GM19035 (cell line): Measurements from ENCODE around the gene DAGLB.
A peak's percentile ranks its signal among the peaks of the same experiment; 100 is the strongest.
"Not testable (repeated sequence)": the region's sequence is repeated elsewhere in the genome, so short reads cannot be mapped to it uniquely, and the experiment has no call there.

Experiments
- ATAC-seq: cut with Tn5 transposase; IDR thresholded peaks from one replicate; pipeline ENCODE4 v1.9.1; 2021; ENCODE audit not compliant: unreplicated experiment

The DAGLB gene

GRCh38 chr7:6447581-6448199 lies at the start of gene DAGLB:
TSS of gene DAGLB (minus strand) at chr7:6447954. CDS start at chr7:6447842, 112 bp downstream.
- peak; percentile 85 for ATAC-seq

- ATAC-seq: no peak
These were observed 49.8 kb upstream of the DAGLB start for GRCh38 chr7:6497637-6497905.

- no peak for ATAC-seq
These were observed 49.3 kb upstream of the DAGLB start for GRCh38 chr7:6496842-6497636.

- ATAC-seq: no peak
These were observed 48.0 kb upstream of the DAGLB start for GRCh38 chr7:6495597-6496262.

- ATAC-seq: no peak
These were observed 46.6 kb upstream of the DAGLB start for GRCh38 chr7:6494365-6494764.

GRCh38 chr7:6491194-6491593 lies 43.4 kb upstream of the DAGLB start:
- no peak for ATAC-seq

- no peak for ATAC-seq
These were observed 41.9 kb upstream of the DAGLB start for GRCh38 chr7:6489612-6490011.

- no peak for ATAC-seq
These were observed 39.4 kb upstream of the DAGLB start for GRCh38 chr7:6487184-6487545.

- no peak for ATAC-seq
These were observed 38.9 kb upstream of the DAGLB start for GRCh38 chr7:6486438-6487183.

- ATAC-seq: no peak
These were observed 35.0 kb upstream of the DAGLB start for GRCh38 chr7:6482743-6483119.

- no peak for ATAC-seq
These were observed 34.6 kb upstream of the DAGLB start for GRCh38 chr7:6482307-6482706.

GRCh38 chr7:6481445-6481844 lies 33.7 kb upstream of the DAGLB start:
- no peak for ATAC-seq

- no peak for ATAC-seq
These were observed 32.5 kb upstream of the DAGLB start for GRCh38 chr7:6480323-6480660.

- no peak for ATAC-seq
These were observed 31.3 kb upstream of the DAGLB start for GRCh38 chr7:6479067-6479466.

- no peak for ATAC-seq
These were observed 30.4 kb upstream of the DAGLB start for GRCh38 chr7:6478186-6478585.

GRCh38 chr7:6477318-6477660 lies 29.5 kb upstream of the DAGLB start:
- no peak for ATAC-seq

- ATAC-seq: no peak
These were observed 29.0 kb upstream of the DAGLB start for GRCh38 chr7:6476596-6477317.

GRCh38 chr7:6475433-6476186 lies 27.9 kb upstream of the DAGLB start:
- no peak for ATAC-seq

GRCh38 chr7:6465862-6466261 lies 18.1 kb upstream of the DAGLB start:
- no peak for ATAC-seq

- not testable (repeated sequence) for ATAC-seq
These were observed 15.9 kb upstream of the DAGLB start for GRCh38 chr7:6463609-6464008.
